HEK293T (cell line): ENCODE results near the gene PCTP.

ENCODE experiments used
- CTCF ChIA-PET: fragments of 350-600 bp; formaldehyde crosslinking; extraction: SDS; loops from one replicate; lab custom pipeline; 2021; ENCODE audit warnings: antibody characterized with exemption, inconsistent platforms; lab: Yijun Ruan, JAX
- POLR2A ChIA-PET: fragments of 350-600 bp; formaldehyde crosslinking; extraction: SDS; loops from one replicate; lab custom pipeline; 2020; ENCODE audit warnings: antibody characterized with exemption, inconsistent platforms; lab: Yijun Ruan, JAX
- DNase-seq: peaks from one replicate; pipeline ENCODE4 v3.0.0; 2012; ENCODE audit warnings: mixed read lengths; ENCODE audit errors: extremely low spot score
- ARNT ChIP-seq: fragments of 450-650 bp; IDR thresholded peaks from 2 replicates; pipeline ENCODE4 v1.6.1; 2017; ENCODE audit warnings: mild to moderate bottlenecking
- BHLHE40 ChIP-seq: fragments of 450-650 bp; IDR thresholded peaks from 2 replicates; pipeline ENCODE4 v1.6.1; 2016; ENCODE audit warnings: mild to moderate bottlenecking, moderate library complexity, borderline replicate concordance
- CTBP1 ChIP-seq: fragments of 450-650 bp; IDR thresholded peaks from 2 replicates; pipeline ENCODE4 v1.6.1; 2016; ENCODE audit warnings: borderline replicate concordance
- ELF4 ChIP-seq: fragments of 450-650 bp; IDR thresholded peaks from 2 replicates; pipeline ENCODE4 v1.6.1; 2017; ENCODE audit warnings: antibody characterized with exemption
- FOXA1 ChIP-seq: fragments of 450-650 bp; IDR thresholded peaks from 2 replicates; pipeline ENCODE4 v1.6.1; 2016; ENCODE audit warnings: mild to moderate bottlenecking
- FOXK2 ChIP-seq: fragments of 450-650 bp; IDR thresholded peaks from 2 replicates; pipeline ENCODE4 v1.6.1; 2016; ENCODE audit warnings: mild to moderate bottlenecking
- FOXM1 ChIP-seq: fragments of 450-650 bp; IDR thresholded peaks from 2 replicates; pipeline ENCODE4 v1.6.1; 2017; ENCODE audit warnings: mild to moderate bottlenecking, borderline replicate concordance
- HDGF ChIP-seq: fragments of 450-650 bp; IDR thresholded peaks from 2 replicates; pipeline ENCODE4 v1.6.1; 2017; ENCODE audit warnings: antibody characterized with exemption, borderline replicate concordance
- L3MBTL2 ChIP-seq: fragments of 450-650 bp; conservative IDR thresholded peaks from 2 replicates; pipeline ENCODE4 v1.6.1; 2016; ENCODE audit warnings: mild to moderate bottlenecking
- LEF1 ChIP-seq: fragments of 450-650 bp; IDR thresholded peaks from 2 replicates; pipeline ENCODE4 v1.6.1; 2017; ENCODE audit warnings: mild to moderate bottlenecking, borderline replicate concordance
- NFRKB ChIP-seq: fragments of 450-650 bp; IDR thresholded peaks from 2 replicates; pipeline ENCODE4 v1.6.1; 2016; ENCODE audit warnings: mild to moderate bottlenecking, moderate library complexity
- PKNOX1 ChIP-seq: fragments of 450-650 bp; IDR thresholded peaks from 2 replicates; pipeline ENCODE4 v1.6.1; 2016
- SP1 ChIP-seq: fragments of 450-650 bp; IDR thresholded peaks from 2 replicates; pipeline ENCODE4 v1.6.1; 2017
- SUZ12 ChIP-seq: fragments of 450-650 bp; IDR thresholded peaks from 2 replicates; pipeline ENCODE4 v1.6.1; 2016; ENCODE audit warnings: mild to moderate bottlenecking
- TARDBP ChIP-seq: fragments of 450-650 bp; IDR thresholded peaks from 2 replicates; pipeline ENCODE4 v1.6.1; 2016
- ZNF384 ChIP-seq: fragments of 450-650 bp; IDR thresholded peaks from 2 replicates; pipeline ENCODE4 v1.6.1; 2016

PCTP gene

GRCh38 chr17:55723488-55723848, 27.4 kb upstream of the PCTP start:
- ChIA-PET CTCF (interaction anchor here (1.3 kb wide), 1 partner anchor 10 kb away, joined by 9 read pairs; no protein-coding TSS in a partner anchor), POLR2A (interaction anchor here (1.0 to 2.3 kb wide), 2 partner anchors 9 to 28 kb away, joined by 3 to 11 read pairs; partner anchors contain the start of gene PCTP)
- TF ChIP-seq BHLHE40 (no peak), FOXA1 (no peak), ELF4 (no peak), FOXM1 (no peak), PKNOX1 (no peak), ZNF384 (no peak), TARDBP (no peak), CTBP1 (no peak), ARNT (no peak), HDGF (no peak), FOXK2 (no peak), NFRKB (no peak), SP1 (no peak), LEF1 (no peak), SUZ12 (no peak)
- DNase-seq: no peak

DNA sequence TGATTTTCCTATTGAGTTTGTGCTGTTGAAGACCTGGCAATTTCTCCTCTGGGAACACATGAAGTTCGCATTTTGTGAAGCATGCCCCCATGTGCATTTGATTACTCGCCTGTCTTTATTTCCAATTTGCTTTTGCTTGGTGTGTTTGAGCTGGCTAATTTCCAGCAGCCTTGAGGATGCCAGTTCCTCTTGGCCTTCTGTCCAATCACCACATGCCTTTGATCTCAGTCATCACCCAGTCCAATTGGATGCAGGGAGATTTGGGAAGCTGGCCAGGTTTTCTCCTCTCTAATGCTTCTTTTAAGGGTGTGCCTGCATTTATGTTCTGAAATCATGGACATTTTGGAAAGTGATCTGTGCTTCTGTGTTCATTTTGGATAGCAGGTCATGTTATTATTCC, 24.4 kb upstream of the PCTP start:
- POLR2A ChIA-PET: no interaction called here
- DNase-seq: no peak
- CTCF ChIA-PET: no interaction called here
- TF ChIP-seq ZNF384 (no peak), TARDBP (no peak), HDGF (no peak), ARNT (no peak), CTBP1 (no peak), FOXA1 (no peak), FOXK2 (no peak), FOXM1 (no peak), NFRKB (no peak), ELF4 (no peak), L3MBTL2 (no peak), BHLHE40 (no peak), LEF1 (no peak)

- TF ChIP-seq BHLHE40 (no peak), HDGF (no peak), TARDBP (no peak)
- CTCF ChIA-PET: interaction anchor here (0.6 kb wide), 1 partner anchor 212 kb away, joined by 4 read pairs; no protein-coding TSS in a partner anchor
- DNase-seq: no peak
- POLR2A ChIA-PET: no interaction called here
These were observed 23.6 kb upstream of the PCTP start for GRCh38 chr17:55727275-55727674.

DNA sequence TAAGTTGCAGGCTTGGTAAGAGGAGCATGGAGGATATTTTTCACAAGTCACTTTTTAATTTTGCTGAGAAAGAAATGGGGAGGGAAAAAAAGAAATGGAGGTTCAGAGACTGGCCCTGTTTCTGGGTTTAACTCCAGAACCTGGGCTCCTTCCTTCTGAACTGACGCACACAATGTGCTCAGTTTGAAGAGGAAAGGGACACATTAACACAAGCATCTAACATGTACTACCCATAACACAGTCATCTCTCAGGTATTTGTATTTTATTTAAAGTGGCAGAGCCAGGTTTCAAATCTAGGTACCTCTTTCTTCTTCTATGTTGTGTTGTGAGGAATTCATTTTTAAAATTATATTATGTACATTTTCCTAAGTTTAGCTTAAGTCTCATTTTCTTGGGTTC, 22.9 kb upstream of the PCTP start:
- CTCF ChIA-PET: no interaction called here
- no peak for TF ChIP-seq BHLHE40
- no peak for TF ChIP-seq CTBP1
- no peak for TF ChIP-seq NFRKB
- TF ChIP-seq ELF4: no peak
- no peak for TF ChIP-seq ARNT
- no peak for TF ChIP-seq TARDBP
- no peak for TF ChIP-seq SUZ12
- TF ChIP-seq SP1: no peak
- TF ChIP-seq PKNOX1: no peak
- no peak for TF ChIP-seq L3MBTL2
- no peak for TF ChIP-seq FOXK2
- no peak for TF ChIP-seq ZNF384
- POLR2A ChIA-PET: no interaction called here

DNA sequence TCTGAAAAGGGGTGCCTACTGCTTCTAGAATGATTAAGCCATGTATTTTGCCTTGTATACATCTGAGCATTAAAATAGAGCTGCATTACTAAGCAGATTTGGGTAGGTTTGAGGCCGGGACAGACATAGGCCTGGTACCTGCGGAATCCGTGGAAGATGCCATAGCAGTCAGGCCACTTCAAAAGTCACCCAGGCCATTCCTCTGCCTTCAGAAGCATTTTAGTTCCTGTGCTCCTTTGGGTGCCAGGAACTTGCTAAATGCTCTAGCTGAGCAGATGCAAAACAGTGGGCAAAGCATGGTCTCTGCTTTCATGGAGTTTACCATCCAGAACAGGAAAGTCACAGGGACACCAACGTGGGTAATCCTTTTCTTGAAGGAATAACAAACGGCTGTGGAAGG, 22.5 kb upstream of the PCTP start:
- ChIA-PET POLR2A (no interaction called here), CTCF (no interaction called here)
- DNase-seq: no peak

More for the DNA sequence above, 22.9 kb upstream of the PCTP start:
- DNase-seq: no peak

GRCh38 chr17:55728833-55729232, 22.0 kb upstream of the PCTP start:
- CTCF ChIA-PET: no interaction called here
- no peak for DNase-seq
- TF ChIP-seq SUZ12 (no peak), SP1 (no peak), PKNOX1 (no peak)
- POLR2A ChIA-PET: no interaction called here

More for the DNA sequence above, 22.5 kb upstream of the PCTP start:
- TF ChIP-seq ARNT (no peak), L3MBTL2 (no peak), FOXM1 (no peak), CTBP1 (no peak), SP1 (no peak), LEF1 (no peak)

DNA sequence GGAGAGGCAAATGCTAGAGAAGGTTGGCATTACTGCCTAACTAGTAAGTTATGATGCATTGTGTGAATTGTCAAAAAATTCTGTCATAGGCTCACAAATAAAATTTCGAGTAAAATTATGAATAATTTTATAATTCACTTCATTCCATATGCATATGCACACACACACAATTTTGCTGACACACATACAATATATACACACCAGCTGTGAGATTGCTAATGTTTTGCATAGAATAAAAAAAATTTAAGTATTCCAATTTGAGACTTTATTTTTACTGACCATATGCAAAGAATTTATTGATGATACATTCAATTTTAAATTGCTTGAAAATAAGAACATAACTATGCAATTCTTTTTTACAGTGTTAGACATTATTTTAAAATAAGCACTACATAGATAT, 21.4 kb upstream of the PCTP start:
- POLR2A ChIA-PET: no interaction called here
- CTCF ChIA-PET: no interaction called here
- DNase-seq: no peak
- TF ChIP-seq ARNT (no peak), FOXM1 (no peak), L3MBTL2 (no peak), HDGF (no peak), LEF1 (no peak), SP1 (no peak), NFRKB (no peak), FOXK2 (no peak), TARDBP (no peak)
